ENCODE measurements around the gene PLB1. TPM values are rescaled to one million over a fixed set of nuclear protein-coding genes. Genes with fewer than 3 reads are reported as not detected.

PLB1 gene
- polyA plus RNA-seq, 1 donor from 2014 or later, result 2.8 TPM

DNA sequence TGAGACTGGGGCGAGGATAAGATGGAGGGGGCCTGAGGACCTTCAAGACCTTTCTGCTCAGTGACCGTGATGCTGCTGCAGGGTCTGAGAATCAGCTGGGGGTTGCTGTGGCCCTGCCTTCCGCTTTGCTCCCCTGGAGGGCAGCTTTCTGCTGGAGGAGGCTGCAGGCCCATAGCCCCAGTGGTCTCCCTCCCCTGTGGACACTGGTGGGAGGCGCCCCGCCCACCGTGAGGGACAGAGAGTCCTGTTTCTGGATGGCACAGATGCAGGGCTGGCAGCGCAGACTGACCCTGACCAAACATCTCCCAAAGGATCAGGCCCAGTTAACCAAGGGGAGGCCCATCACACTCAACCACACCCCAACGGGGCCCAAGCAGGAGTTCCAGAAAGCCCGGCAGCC lies 42.8 kb downstream of the PLB1 start:
- Histone ChIP-seq H2AFZ (ENCODE audit: low read depth, low read length) (no peak overlapping the region), H4K20me1 (ENCODE audit: insufficient read depth) (no peaks in the 10 kb centered on the region), H3K4me3 (ENCODE audit: low read length) (no peak overlapping the region), H3K9me2 (ENCODE audit: insufficient read depth, low read length) (no peaks in the 10 kb centered on the region), H3F3A (ENCODE audit: insufficient read depth, low read length, poor library complexity, severe bottlenecking) (no peaks in the 10 kb centered on the region), H3K27me3 (ENCODE audit: insufficient read depth, low read depth, low read length) (no peaks in the 10 kb centered on the region), H3K27ac (ENCODE audit: low read length) (no peak overlapping the region), H3K4me2 (ENCODE audit: low read length) (no peak overlapping the region), H3K79me2 (replicated peaks; ENCODE audit: insufficient read depth, low read length) (no peaks in the 10 kb centered on the region), H3K9ac (ENCODE audit: low read length) (no peak overlapping the region), H3K9me3 (ENCODE audit: low read length) (no peaks in the 10 kb centered on the region), H3K36me3 (ENCODE audit: insufficient read depth, low read length) (no peaks in the 10 kb centered on the region)
- no peak for TF ChIP-seq EZH2 (IDR thresholded peaks at IDR 0.05; ENCODE audit: borderline replicate concordance, insufficient read depth, low read length, poor library complexity, severe bottlenecking)
- TF ChIP-seq MXI1 (conservative IDR thresholded peaks at IDR 0.05; ENCODE audit: poor library complexity, severe bottlenecking), result no peak
- TF ChIP-seq SMC3 (conservative IDR thresholded peaks at IDR 0.05; ENCODE audit: poor library complexity), result no peak
- TF ChIP-seq, protein P1, sequence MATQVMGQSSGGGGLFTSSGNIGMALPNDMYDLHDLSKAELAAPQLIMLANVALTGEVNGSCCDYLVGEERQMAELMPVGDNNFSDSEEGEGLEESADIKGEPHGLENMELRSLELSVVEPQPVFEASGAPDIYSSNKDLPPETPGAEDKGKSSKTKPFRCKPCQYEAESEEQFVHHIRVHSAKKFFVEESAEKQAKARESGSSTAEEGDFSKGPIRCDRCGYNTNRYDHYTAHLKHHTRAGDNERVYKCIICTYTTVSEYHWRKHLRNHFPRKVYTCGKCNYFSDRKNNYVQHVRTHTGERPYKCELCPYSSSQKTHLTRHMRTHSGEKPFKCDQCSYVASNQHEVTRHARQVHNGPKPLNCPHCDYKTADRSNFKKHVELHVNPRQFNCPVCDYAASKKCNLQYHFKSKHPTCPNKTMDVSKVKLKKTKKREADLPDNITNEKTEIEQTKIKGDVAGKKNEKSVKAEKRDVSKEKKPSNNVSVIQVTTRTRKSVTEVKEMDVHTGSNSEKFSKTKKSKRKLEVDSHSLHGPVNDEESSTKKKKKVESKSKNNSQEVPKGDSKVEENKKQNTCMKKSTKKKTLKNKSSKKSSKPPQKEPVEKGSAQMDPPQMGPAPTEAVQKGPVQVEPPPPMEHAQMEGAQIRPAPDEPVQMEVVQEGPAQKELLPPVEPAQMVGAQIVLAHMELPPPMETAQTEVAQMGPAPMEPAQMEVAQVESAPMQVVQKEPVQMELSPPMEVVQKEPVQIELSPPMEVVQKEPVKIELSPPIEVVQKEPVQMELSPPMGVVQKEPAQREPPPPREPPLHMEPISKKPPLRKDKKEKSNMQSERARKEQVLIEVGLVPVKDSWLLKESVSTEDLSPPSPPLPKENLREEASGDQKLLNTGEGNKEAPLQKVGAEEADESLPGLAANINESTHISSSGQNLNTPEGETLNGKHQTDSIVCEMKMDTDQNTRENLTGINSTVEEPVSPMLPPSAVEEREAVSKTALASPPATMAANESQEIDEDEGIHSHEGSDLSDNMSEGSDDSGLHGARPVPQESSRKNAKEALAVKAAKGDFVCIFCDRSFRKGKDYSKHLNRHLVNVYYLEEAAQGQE (IDR thresholded peaks at IDR 0.05; ENCODE audit: borderline replicate concordance), result no peak
- TF ChIP-seq EP300 (conservative IDR thresholded peaks at IDR 0.05; ENCODE audit: poor library complexity, severe bottlenecking), result no peak
- no peak for TF ChIP-seq TAF1 (IDR thresholded peaks at IDR 0.05; ENCODE audit: low read depth)
- TF ChIP-seq RAD21 (conservative IDR thresholded peaks at IDR 0.05), result no peak
- TF ChIP-seq POLR2AphosphoS5 (IDR thresholded peaks at IDR 0.05), result no peak
- TF ChIP-seq, protein P2, sequence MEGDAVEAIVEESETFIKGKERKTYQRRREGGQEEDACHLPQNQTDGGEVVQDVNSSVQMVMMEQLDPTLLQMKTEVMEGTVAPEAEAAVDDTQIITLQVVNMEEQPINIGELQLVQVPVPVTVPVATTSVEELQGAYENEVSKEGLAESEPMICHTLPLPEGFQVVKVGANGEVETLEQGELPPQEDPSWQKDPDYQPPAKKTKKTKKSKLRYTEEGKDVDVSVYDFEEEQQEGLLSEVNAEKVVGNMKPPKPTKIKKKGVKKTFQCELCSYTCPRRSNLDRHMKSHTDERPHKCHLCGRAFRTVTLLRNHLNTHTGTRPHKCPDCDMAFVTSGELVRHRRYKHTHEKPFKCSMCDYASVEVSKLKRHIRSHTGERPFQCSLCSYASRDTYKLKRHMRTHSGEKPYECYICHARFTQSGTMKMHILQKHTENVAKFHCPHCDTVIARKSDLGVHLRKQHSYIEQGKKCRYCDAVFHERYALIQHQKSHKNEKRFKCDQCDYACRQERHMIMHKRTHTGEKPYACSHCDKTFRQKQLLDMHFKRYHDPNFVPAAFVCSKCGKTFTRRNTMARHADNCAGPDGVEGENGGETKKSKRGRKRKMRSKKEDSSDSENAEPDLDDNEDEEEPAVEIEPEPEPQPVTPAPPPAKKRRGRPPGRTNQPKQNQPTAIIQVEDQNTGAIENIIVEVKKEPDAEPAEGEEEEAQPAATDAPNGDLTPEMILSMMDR (IDR thresholded peaks at IDR 0.05; ENCODE audit: poor library complexity, severe bottlenecking), result no peak

DNA sequence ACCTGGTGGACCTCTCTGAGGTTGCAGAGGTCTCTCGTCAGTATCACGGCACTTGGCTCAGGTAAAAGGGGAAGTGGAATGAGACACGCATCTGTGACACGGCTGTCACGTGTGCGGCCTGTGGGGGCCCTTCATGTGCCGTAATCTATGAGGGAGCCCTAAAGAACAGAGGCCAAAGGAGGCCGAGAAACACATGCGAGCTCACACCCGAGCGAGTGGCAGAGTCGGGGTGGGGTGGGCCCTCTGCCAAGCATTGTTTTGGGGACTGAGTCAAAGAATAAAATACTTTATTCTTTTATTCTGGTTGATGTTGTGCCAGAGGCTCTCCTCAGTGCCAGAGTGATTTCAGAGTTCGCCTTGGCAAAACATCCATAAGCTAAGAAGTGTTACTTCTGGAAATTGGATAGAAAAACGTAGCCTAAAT lies 43.3 kb downstream of the PLB1 start:
- H3K4me3 ChIP-seq (ENCODE audit: low read length), result no peak overlapping the region
- no peaks in the 10 kb centered on the region for H4K20me1 ChIP-seq (ENCODE audit: insufficient read depth)
- TF ChIP-seq, protein P2 (IDR thresholded peaks at IDR 0.05; ENCODE audit: poor library complexity, severe bottlenecking), result no peak
- no peak for TF ChIP-seq SMC3 (conservative IDR thresholded peaks at IDR 0.05; ENCODE audit: poor library complexity)
- TF ChIP-seq MXI1 (conservative IDR thresholded peaks at IDR 0.05; ENCODE audit: poor library complexity, severe bottlenecking), result no peak
- H3K27me3 ChIP-seq (ENCODE audit: insufficient read depth, low read depth, low read length), result no peaks in the 10 kb centered on the region
- H3K9me2 ChIP-seq (ENCODE audit: insufficient read depth, low read length), result no peaks in the 10 kb centered on the region
- no peak overlapping the region for H3K4me2 ChIP-seq (ENCODE audit: low read length)
- H3F3A ChIP-seq (ENCODE audit: insufficient read depth, low read length, poor library complexity, severe bottlenecking), result no peaks in the 10 kb centered on the region
- H3K79me2 ChIP-seq (replicated peaks; ENCODE audit: insufficient read depth, low read length), result no peaks in the 10 kb centered on the region
- no peak overlapping the region for H3K27ac ChIP-seq (ENCODE audit: low read length)
- H2AFZ ChIP-seq (ENCODE audit: low read depth, low read length), result no peak overlapping the region
- no peaks in the 10 kb centered on the region for H3K9me3 ChIP-seq (ENCODE audit: low read length)
- H3K9ac ChIP-seq (ENCODE audit: low read length), result no peak overlapping the region
- H3K36me3 ChIP-seq (ENCODE audit: insufficient read depth, low read length), result no peaks in the 10 kb centered on the region

Data from neural cell (in vitro differentiated cells).